H9 (cell line): ENCODE data around the gene TSPAN18. TPM values are rescaled to one million over a fixed set of nuclear protein-coding genes. Genes with fewer than 3 reads are reported as not detected.

Experiments used
- DNase-seq: peaks from one replicate; pipeline ENCODE4 v3.0.0-alpha.2; 2017
- H2AFZ ChIP-seq: one replicate; pipeline ENCODE4 v1.6.1; 2013; ENCODE audit warnings: mild to moderate bottlenecking, low read length, control low read depth, moderate library complexity
- H2AK5ac ChIP-seq: 2 replicates; pipeline ENCODE4 v1.6.1; 2013; ENCODE audit warnings: low read length, control low read depth, mixed read lengths; ENCODE audit not compliant: insufficient read length
- H2BK120ac ChIP-seq: one replicate; pipeline ENCODE4 v1.6.1; 2013; ENCODE audit warnings: low read depth, mild to moderate bottlenecking, low read length, control low read depth, inconsistent platforms; ENCODE audit not compliant: poor library complexity, severe bottlenecking
- H2BK12ac ChIP-seq: 2 replicates; pipeline ENCODE4 v1.6.1; 2013; ENCODE audit warnings: low read length, control low read depth, mixed read lengths, low read depth; ENCODE audit not compliant: insufficient read length
- H2BK15ac ChIP-seq: 2 replicates; pipeline ENCODE4 v1.6.1; 2013; ENCODE audit warnings: low read depth, low read length, control low read depth
- H2BK20ac ChIP-seq: one replicate; pipeline ENCODE4 v1.6.1; 2013; ENCODE audit warnings: low read depth, mild to moderate bottlenecking, low read length, control low read depth, inconsistent platforms; ENCODE audit not compliant: poor library complexity, severe bottlenecking
- H2BK5ac ChIP-seq: 2 replicates; pipeline ENCODE4 v1.6.1; 2013; ENCODE audit warnings: low read length, control low read depth, mixed read lengths; ENCODE audit not compliant: insufficient read length
- H3K14ac ChIP-seq: 2 replicates; pipeline ENCODE4 v1.6.1; 2013; ENCODE audit warnings: low read length, control low read depth; ENCODE audit not compliant: insufficient read depth
- H3K18ac ChIP-seq: 2 replicates; pipeline ENCODE4 v1.6.1; 2013; ENCODE audit warnings: low read depth, mild to moderate bottlenecking, mixed read lengths, low read length, control low read depth; ENCODE audit not compliant: insufficient read length
- H3K23ac ChIP-seq: 2 replicates; pipeline ENCODE4 v1.6.1; 2013; ENCODE audit warnings: low read length, control low read depth, mixed read lengths, low read depth; ENCODE audit not compliant: insufficient read length
- H3K23me2 ChIP-seq: 2 replicates; pipeline ENCODE4 v1.6.1; 2013; ENCODE audit warnings: low read depth, mild to moderate bottlenecking, mixed read lengths, low read length, control low read depth; ENCODE audit not compliant: insufficient read length, poor library complexity, severe bottlenecking
- H3K27ac ChIP-seq: 2 replicates; pipeline ENCODE4 v1.5.1; 2013; ENCODE audit warnings: low read length, control low read depth, mixed read lengths, low read depth; ENCODE audit not compliant: insufficient read length
- H3K27me3 ChIP-seq: 2 replicates; pipeline ENCODE4 v1.6.1; 2013; ENCODE audit warnings: low read length, control low read depth, inconsistent platforms; ENCODE audit not compliant: insufficient read depth
- H3K4ac ChIP-seq: 2 replicates; pipeline ENCODE4 v1.6.1; 2013; ENCODE audit warnings: low read depth, mild to moderate bottlenecking, control low read depth, inconsistent platforms, low read length, moderate library complexity
- H3K4me1 ChIP-seq: 2 replicates; pipeline ENCODE4 v1.6.1; 2013; ENCODE audit warnings: low read length, control low read depth, inconsistent platforms; ENCODE audit not compliant: insufficient read depth
- H3K4me2 ChIP-seq: 2 replicates; pipeline ENCODE4 v1.6.1; 2013; ENCODE audit warnings: low read length, control low read depth, mixed read lengths; ENCODE audit not compliant: insufficient read length, insufficient read depth
- H3K56ac ChIP-seq: 2 replicates; pipeline ENCODE4 v1.6.1; 2013; ENCODE audit warnings: low read depth, mild to moderate bottlenecking, mixed read lengths, low read length, control low read depth; ENCODE audit not compliant: insufficient read length
- H3K79me1 ChIP-seq: 2 replicates; pipeline ENCODE4 v1.6.1; 2013; ENCODE audit warnings: low read depth, mild to moderate bottlenecking, moderate library complexity, low read length, control low read depth, inconsistent platforms; ENCODE audit not compliant: insufficient read depth, poor library complexity, severe bottlenecking
- H3K79me2 ChIP-seq: 2 replicates; pipeline ENCODE4 v1.6.1; 2013; ENCODE audit warnings: low read length, control low read depth, inconsistent platforms; ENCODE audit not compliant: insufficient read depth
- H3K9ac ChIP-seq: 2 replicates; pipeline ENCODE4 v1.6.1; 2013; ENCODE audit warnings: low read length, control low read depth, mixed read lengths; ENCODE audit not compliant: insufficient read length; ENCODE audit errors: extremely low read depth
- H3K9me3 ChIP-seq: one replicate; pipeline ENCODE4 v1.6.1; 2013; ENCODE audit warnings: low read depth, low read length, inconsistent platforms; ENCODE audit not compliant: control insufficient read depth
- H3T11ph ChIP-seq: one replicate; pipeline ENCODE4 v1.6.1; 2013; ENCODE audit warnings: mild to moderate bottlenecking, low read length, control low read depth, inconsistent platforms
- H4K20me1 ChIP-seq: one replicate; pipeline ENCODE4 v1.6.1; 2013; ENCODE audit not compliant: control insufficient read depth, insufficient read length, insufficient read depth
- H4K5ac ChIP-seq: 2 replicates; pipeline ENCODE4 v1.6.1; 2013; ENCODE audit warnings: low read depth, mild to moderate bottlenecking, mixed read lengths, low read length, control low read depth; ENCODE audit not compliant: insufficient read length
- H4K8ac ChIP-seq: replicated peaks from 2 replicates; pipeline ENCODE4 v1.6.1; 2013; ENCODE audit warnings: low read length, control low read depth, mixed read lengths, low read depth; ENCODE audit not compliant: insufficient read length
- H4K91ac ChIP-seq: 2 replicates; pipeline ENCODE4 v1.6.1; 2013; ENCODE audit warnings: low read depth, mild to moderate bottlenecking, moderate library complexity, mixed read lengths, low read length, control low read depth; ENCODE audit not compliant: insufficient read length
- H3K27ac Mint-ChIP-seq, 3 experiments: 2 replicates in 2 of 3; 3 replicates in 1 of 3; pipeline ENCODE4 v1.8.0; 2020 to 2021; ENCODE audit warnings: mixed read lengths in 3 of 3, mild to moderate bottlenecking in 1 of 3, moderate library complexity in 1 of 3
- H3K27me3 Mint-ChIP-seq: 2 replicates; pipeline ENCODE4 v1.8.0; 2021; ENCODE audit warnings: low read depth, mild to moderate bottlenecking, moderate library complexity, mixed read lengths
- H3K36me3 Mint-ChIP-seq, 3 experiments: 2 replicates in 2 of 3; 3 replicates in 1 of 3; pipeline ENCODE4 v1.8.0; 2020 to 2021; ENCODE audit warnings: low read depth in 3 of 3, mixed read lengths in 3 of 3; ENCODE audit not compliant: insufficient read depth in 1 of 3
- H3K4me1 Mint-ChIP-seq, 2 experiments: 2 replicates each; pipeline ENCODE4 v1.8.0; 2020; ENCODE audit warnings: mixed read lengths in 2 of 2
- H3K4me3 Mint-ChIP-seq, 2 experiments: 2 replicates in 1 of 2; 3 replicates in 1 of 2; pipeline ENCODE4 v1.8.0; 2020 to 2021; ENCODE audit warnings: mild to moderate bottlenecking in 2 of 2, mixed read lengths in 2 of 2, moderate library complexity in 1 of 2
- H3K9me3 Mint-ChIP-seq, 2 experiments: 2 replicates in 1 of 2; 3 replicates in 1 of 2; pipeline ENCODE4 v1.8.0; 2020; ENCODE audit warnings: mild to moderate bottlenecking in 2 of 2, mixed read lengths in 2 of 2, moderate library complexity in 1 of 2
- CTCF ChIP-seq: fragments of 200-600 bp; sonication (generic); conservative IDR thresholded peaks from 3 replicates; pipeline ENCODE4 v1.8.0; 2021; ENCODE audit warnings: antibody characterized with exemption, mild to moderate bottlenecking
- whole genome bisulfite sequencing: extraction: QIAGEN DNeasy Blood & Tissue Kit; methylation state at CpG from one replicate; pipeline ENCODE4 v1.1.7; 2013; ENCODE audit warnings: missing lambda C conversion rate, low lambda C conversion rate, mixed read lengths; ENCODE audit not compliant: insufficient read length; ENCODE audit errors: extremely low coverage; 5-methylcytosine and 5-hydroxymethylcytosine counted together
- total RNA-seq: library from RNA; stranded (reverse); gene quantifications from 2 replicates; pipeline ENCODE4 v1.2.1, GENCODE V29; 2021

Gene TSPAN18
- total RNA-seq, 1 experiment from 2014 or later: 25.3 TPM

DNA sequence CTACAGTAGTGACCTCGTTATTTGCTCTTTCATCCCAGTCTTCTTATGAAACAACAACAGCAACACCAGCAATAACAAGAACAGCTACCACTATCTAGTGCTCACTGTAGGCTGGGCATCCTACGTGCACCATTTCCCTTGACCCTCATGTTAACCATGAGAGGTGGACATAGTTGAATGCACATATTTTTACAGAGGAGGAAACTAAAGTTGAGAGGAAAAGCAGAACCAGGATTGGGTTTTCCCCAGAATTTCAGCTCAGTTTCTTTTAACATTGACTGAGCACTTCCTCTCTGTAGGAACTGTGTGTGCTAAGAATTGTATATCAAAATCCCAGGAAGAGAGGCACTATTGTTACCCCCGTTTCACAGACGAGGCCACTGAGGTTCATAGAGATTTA is 39.4 kb upstream of the TSPAN18 start:
- H3K4me1 Mint-ChIP-seq: peaks cover 9 to 20% of the 10 kb centered on the region in 2 experiments
- H3K4me3 Mint-ChIP-seq: no peak overlapping the region
- peak overlapping the region in 1 of 3 experiments; percentile 50; a peak in 1 of 7 replicates for H3K27ac Mint-ChIP-seq

More for the DNA sequence above, 39.4 kb upstream of the TSPAN18 start:
- Histone ChIP-seq H4K5ac (no peak overlapping the region), H2BK15ac (no peak overlapping the region), H3K9ac (no peak overlapping the region), H2BK12ac (no peak overlapping the region), H2BK5ac (no peak overlapping the region), H3K4me2 (no peak overlapping the region), H3K14ac (no peak overlapping the region), H3K18ac (no peak overlapping the region), H3K79me1 (no peaks in the 10 kb centered on the region), H2AK5ac (no peak overlapping the region), H3K23me2 (no peaks in the 10 kb centered on the region), H3K79me2 (no peaks in the 10 kb centered on the region), H3T11ph (no peak overlapping the region), H3K4me1 (no peaks in the 10 kb centered on the region), H3K23ac (no peak overlapping the region), H4K20me1 (no peaks in the 10 kb centered on the region), H2AFZ (no peak overlapping the region), H2BK120ac (no peak overlapping the region), H3K56ac (no peak overlapping the region), H3K4ac (no peak overlapping the region), H3K27ac (no peak overlapping the region), H3K27me3 (no peaks in the 10 kb centered on the region), H4K91ac (no peak overlapping the region), H2BK20ac (no peak overlapping the region), H3K9me3 (no peaks in the 10 kb centered on the region), H4K8ac (no peak overlapping the region)
- H3K36me3 Mint-ChIP-seq: no peaks in the 10 kb centered on the region
- peaks cover 21% of the 10 kb centered on the region for H3K27me3 Mint-ChIP-seq
- no peak for DNase-seq
- TF ChIP-seq CTCF: no peak
- H3K9me3 Mint-ChIP-seq: no peaks in the 10 kb centered on the region
- WGBS: no CpG with 5 or more reads among the region's 4 CpGs
